A673 (cell line): ENCODE measurements around the gene LAMA2.

ENCODE experiments used
- EZH2 ChIP-seq: fragments of 200-600 bp; sonication (generic); IDR thresholded peaks from 2 replicates; pipeline ENCODE4 v1.6.1; 2017; ENCODE audit warnings: borderline replicate concordance, low read depth, mild to moderate bottlenecking, mixed read lengths, antibody characterized with exemption, low read length; ENCODE audit not compliant: poor library complexity, severe bottlenecking
- TF ChIP-seq, protein P1 (sequence below): fragments of 300-800, 200-600 bp; sonication (generic); conservative IDR thresholded peaks from 2 replicates; pipeline ENCODE4 v1.5.1; 2017; ENCODE audit warnings: low read depth, mild to moderate bottlenecking, antibody characterized with exemption, low read length, moderate library complexity, mixed read lengths

DNA sequence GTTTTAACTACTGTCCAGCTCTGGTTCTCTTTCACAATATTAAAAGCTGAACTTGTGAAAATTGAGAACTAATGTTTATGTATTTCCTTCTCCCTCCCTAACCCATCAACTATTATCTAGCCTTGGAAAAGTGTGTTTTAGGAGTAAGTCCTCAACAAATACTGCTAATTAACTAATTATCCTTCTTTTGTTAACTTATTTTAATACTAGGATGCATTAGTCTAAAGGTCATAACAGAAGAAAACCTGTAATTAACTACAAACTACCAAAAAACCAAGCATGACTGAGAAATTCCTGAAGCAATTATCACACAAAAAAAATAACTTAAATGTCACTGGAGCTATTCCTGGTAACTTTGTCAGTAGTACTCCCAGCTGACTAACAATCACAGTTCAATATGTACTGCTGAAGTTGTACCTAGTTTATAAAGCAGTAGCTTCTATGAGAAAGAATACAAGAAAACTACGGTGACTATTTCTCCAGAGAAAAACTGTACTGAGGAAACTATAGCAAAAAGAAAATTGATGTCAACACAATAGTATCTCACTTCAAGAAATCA is 301.9 kb downstream of the LAMA2 start:
- TF ChIP-seq, protein P1, sequence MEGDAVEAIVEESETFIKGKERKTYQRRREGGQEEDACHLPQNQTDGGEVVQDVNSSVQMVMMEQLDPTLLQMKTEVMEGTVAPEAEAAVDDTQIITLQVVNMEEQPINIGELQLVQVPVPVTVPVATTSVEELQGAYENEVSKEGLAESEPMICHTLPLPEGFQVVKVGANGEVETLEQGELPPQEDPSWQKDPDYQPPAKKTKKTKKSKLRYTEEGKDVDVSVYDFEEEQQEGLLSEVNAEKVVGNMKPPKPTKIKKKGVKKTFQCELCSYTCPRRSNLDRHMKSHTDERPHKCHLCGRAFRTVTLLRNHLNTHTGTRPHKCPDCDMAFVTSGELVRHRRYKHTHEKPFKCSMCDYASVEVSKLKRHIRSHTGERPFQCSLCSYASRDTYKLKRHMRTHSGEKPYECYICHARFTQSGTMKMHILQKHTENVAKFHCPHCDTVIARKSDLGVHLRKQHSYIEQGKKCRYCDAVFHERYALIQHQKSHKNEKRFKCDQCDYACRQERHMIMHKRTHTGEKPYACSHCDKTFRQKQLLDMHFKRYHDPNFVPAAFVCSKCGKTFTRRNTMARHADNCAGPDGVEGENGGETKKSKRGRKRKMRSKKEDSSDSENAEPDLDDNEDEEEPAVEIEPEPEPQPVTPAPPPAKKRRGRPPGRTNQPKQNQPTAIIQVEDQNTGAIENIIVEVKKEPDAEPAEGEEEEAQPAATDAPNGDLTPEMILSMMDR, result no peak
- no peak for TF ChIP-seq EZH2
